H1 (cell line): ENCODE measurements around the gene ZNF697. TPM values are rescaled to one million over a fixed set of nuclear protein-coding genes. Genes with fewer than 3 reads are reported as not detected.

ENCODE experiments used
- CTBP2 ChIP-seq: IDR thresholded peaks from 2 replicates; pipeline ENCODE4 v1.7.0; 2011; ENCODE audit warnings: borderline replicate concordance, mild to moderate bottlenecking, moderate library complexity, mixed read lengths, low read length; ENCODE audit not compliant: insufficient read depth, insufficient read length
- KDM5A ChIP-seq: fragments of 200-600 bp; IDR thresholded peaks from 2 replicates; pipeline ENCODE4 v1.7.1; 2012; ENCODE audit warnings: mild to moderate bottlenecking, low read length, inconsistent platforms, mixed read lengths
- SP1 ChIP-seq: IDR thresholded peaks from 2 replicates; pipeline ENCODE4 v1.6.1; 2011; ENCODE audit warnings: low read depth, low read length
- ZNF274 ChIP-seq: IDR thresholded peaks from 2 replicates; pipeline ENCODE4 v1.7.0; 2012; ENCODE audit warnings: low read length, borderline replicate concordance; ENCODE audit errors: extremely low read depth
- polyA plus RNA-seq, 7 experiments: library from polyadenylated mRNA; depleted of rRNA in 3 of 7; stranded (reverse) in 5 of 7; unstranded in 2 of 7; fragments of >200 nt in 5 of 7; fragments of 200-250 nt in 2 of 7; gene quantifications; 1 replicate in 5 of 7; 2 replicates in 1 of 7; 4 replicates in 1 of 7; pipeline versions ENCODE4 v1.2.1 to v1.2.3, GENCODE V29; 2011 to 2013; ENCODE audit warnings: missing spikeins in 2 of 7, mixed read lengths in 2 of 7
- total RNA-seq: library from RNA; stranded (reverse); fragmentation: NEBNext Ultra II Directional; extraction: Animal tissue kit (Norgen Biotek cat#: 25700); gene quantifications from 2 replicates; pipeline ENCODE4 v1.2.1, GENCODE V29; 2021

ZNF697 gene
- total and polyA plus RNA-seq, 2 of the 8 experiments (the other 6 are each of a cell fraction or from before 2014, with no cell fraction given), result 5.6 to 18.3 TPM

DNA sequence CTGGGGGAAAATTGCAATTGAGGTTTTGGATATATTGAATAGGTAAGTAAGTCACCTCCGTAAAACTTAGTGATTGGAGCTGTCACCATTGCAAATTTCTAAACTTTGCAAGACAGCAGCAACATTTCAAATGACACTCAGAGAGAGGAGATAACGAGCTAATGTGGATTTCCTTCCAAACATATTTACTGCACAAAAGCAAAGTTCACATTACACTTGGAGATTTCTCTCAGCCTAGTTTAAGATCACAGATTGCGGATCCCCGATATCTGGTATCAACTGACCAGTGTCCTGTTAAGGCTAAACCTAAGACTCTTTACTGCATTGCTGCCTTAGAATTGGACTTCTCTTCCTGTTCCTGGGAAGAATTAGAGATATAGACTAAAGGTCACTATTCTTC is 47.5 kb downstream of the ZNF697 start (continued):
- TF ChIP-seq ZNF274, result no peak
- TF ChIP-seq SP1, result no peak
- TF ChIP-seq CTBP2, result no peak
- no peak for TF ChIP-seq KDM5A
